OCI-LY3 (cell line): ENCODE results near the gene RAB3GAP2.
"Not testable (repeated sequence)": the region's sequence is repeated elsewhere in the genome, so short reads cannot be mapped to it uniquely, and the experiment has no call there.

Source experiments
- EZH2phosphoT487 ChIP-seq: fragments of 200-600 bp; shearing (Covaris generic); IDR thresholded peaks from 2 replicates; pipeline ENCODE4 v1.6.1; 2018; ENCODE audit warnings: antibody characterized with exemption, mixed run types, low read depth
- TF ChIP-seq, protein P1 (sequence below): fragments of 200-600, 300-600 bp; sonication (generic); IDR thresholded peaks from 2 replicates; pipeline ENCODE4 v1.5.1; 2014; ENCODE audit warnings: antibody characterized with exemption, low read length, low read depth

DNA sequence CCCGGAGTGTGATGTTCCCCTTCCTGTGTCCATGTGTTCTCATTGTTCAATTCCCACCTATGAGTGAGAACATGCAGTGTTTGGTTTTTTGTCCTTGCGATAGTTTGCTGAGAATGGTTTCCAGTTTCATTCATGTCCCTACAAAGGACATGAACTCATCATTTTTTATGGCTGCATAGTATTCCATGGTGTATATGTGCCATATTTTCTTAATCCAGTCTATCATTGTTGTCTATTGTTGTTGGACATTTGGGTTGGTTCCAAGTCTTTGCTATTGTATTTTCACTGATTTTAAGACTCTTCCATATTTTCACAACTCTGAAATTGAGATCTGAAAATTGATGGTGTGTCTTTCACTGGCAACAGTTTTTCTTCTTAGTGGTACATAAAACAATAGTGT is 67.5 kb downstream of the RAB3GAP2 start:
- TF ChIP-seq, protein P1, sequence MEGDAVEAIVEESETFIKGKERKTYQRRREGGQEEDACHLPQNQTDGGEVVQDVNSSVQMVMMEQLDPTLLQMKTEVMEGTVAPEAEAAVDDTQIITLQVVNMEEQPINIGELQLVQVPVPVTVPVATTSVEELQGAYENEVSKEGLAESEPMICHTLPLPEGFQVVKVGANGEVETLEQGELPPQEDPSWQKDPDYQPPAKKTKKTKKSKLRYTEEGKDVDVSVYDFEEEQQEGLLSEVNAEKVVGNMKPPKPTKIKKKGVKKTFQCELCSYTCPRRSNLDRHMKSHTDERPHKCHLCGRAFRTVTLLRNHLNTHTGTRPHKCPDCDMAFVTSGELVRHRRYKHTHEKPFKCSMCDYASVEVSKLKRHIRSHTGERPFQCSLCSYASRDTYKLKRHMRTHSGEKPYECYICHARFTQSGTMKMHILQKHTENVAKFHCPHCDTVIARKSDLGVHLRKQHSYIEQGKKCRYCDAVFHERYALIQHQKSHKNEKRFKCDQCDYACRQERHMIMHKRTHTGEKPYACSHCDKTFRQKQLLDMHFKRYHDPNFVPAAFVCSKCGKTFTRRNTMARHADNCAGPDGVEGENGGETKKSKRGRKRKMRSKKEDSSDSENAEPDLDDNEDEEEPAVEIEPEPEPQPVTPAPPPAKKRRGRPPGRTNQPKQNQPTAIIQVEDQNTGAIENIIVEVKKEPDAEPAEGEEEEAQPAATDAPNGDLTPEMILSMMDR: not testable (repeated sequence)
- TF ChIP-seq EZH2phosphoT487: not testable (repeated sequence)
